GM21390 (cell line): ENCODE results near the gene PFKL.

ENCODE experiments used
- ATAC-seq: cut with Tn5 transposase; IDR thresholded peaks from one replicate; pipeline ENCODE4 v1.9.1; 2021; ENCODE audit not compliant: unreplicated experiment

Gene PFKL

GRCh38 chr21:44310628-44311507, 11.0 kb downstream of the PFKL start:
- no peak for ATAC-seq

- ATAC-seq: no peak
Observed at GRCh38 chr21:44312089-44312488, 12.2 kb downstream of the PFKL start.

GRCh38 chr21:44312716-44313115, 12.9 kb downstream of the PFKL start:
- ATAC-seq: no peak

GRCh38 chr21:44313451-44313850, 13.6 kb downstream of the PFKL start:
- no peak for ATAC-seq

GRCh38 chr21:44314128-44314527, 14.3 kb downstream of the PFKL start:
- ATAC-seq: no peak

GRCh38 chr21:44314561-44314960, 14.7 kb downstream of the PFKL start:
- ATAC-seq: no peak

- ATAC-seq: no peak
Observed at GRCh38 chr21:44315691-44316203, 15.9 kb downstream of the PFKL start.

GRCh38 chr21:44316277-44316900, 16.5 kb downstream of the PFKL start:
- ATAC-seq: no peak

- no peak for ATAC-seq
Observed at GRCh38 chr21:44317241-44317782, 17.5 kb downstream of the PFKL start.

- ATAC-seq: no peak
Observed at GRCh38 chr21:44317871-44318270, 18.0 kb downstream of the PFKL start.

GRCh38 chr21:44318489-44319285, 18.8 kb downstream of the PFKL start:
- no peak for ATAC-seq

GRCh38 chr21:44319407-44320065, 19.7 kb downstream of the PFKL start:
- no peak for ATAC-seq

- no peak for ATAC-seq
Observed at GRCh38 chr21:44320847-44321246, 21.0 kb downstream of the PFKL start.

- no peak for ATAC-seq
Observed at GRCh38 chr21:44321846-44322450, 22.1 kb downstream of the PFKL start.

GRCh38 chr21:44322621-44323325, 22.9 kb downstream of the PFKL start:
- no peak for ATAC-seq

GRCh38 chr21:44323591-44323990, 23.7 kb downstream of the PFKL start:
- ATAC-seq: no peak

GRCh38 chr21:44324106-44324853, 24.4 kb downstream of the PFKL start:
- ATAC-seq: no peak

- no peak for ATAC-seq
Observed at GRCh38 chr21:44324854-44325107, 24.9 kb downstream of the PFKL start.
